Measurements from ENCODE around the gene SENP6.
"Not testable (repeated sequence)": the region's sequence is repeated elsewhere in the genome, so short reads cannot be mapped to it uniquely, and the experiment has no call there.

Gene SENP6

GRCh38 chr6:75609639-75610590 is 8.2 kb downstream of the SENP6 start:
- no peak for DNase-seq

GRCh38 chr6:75611011-75611701 is 9.5 kb downstream of the SENP6 start:
- no peak for DNase-seq

- DNase-seq = no peak
Observed at GRCh38 chr6:75611702-75612375, 10.2 kb downstream of the SENP6 start.

GRCh38 chr6:75612434-75612833 is 10.8 kb downstream of the SENP6 start:
- no peak for DNase-seq

DNA sequence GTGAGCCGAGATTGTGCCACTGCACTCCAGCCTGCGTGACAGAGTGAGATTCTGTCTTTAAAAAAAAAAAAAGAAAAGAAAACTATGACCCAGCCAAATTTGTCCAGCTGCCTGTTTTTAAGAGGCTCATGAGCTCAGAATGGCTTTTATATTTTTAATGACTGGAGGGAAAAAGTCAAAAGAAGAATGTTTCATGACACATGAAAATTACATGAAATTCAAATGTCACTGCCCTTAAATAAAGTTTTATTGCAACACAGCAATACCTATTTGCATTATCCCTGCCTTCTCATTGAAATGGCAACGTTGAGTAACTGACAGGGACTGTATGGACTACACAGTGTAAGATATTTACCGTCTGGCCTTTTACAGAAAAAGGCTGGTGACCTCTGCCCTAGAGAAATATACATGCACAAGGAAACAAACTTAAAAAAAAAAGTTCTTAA is 11.4 kb downstream of the SENP6 start:
- no peak for DNase-seq

DNA sequence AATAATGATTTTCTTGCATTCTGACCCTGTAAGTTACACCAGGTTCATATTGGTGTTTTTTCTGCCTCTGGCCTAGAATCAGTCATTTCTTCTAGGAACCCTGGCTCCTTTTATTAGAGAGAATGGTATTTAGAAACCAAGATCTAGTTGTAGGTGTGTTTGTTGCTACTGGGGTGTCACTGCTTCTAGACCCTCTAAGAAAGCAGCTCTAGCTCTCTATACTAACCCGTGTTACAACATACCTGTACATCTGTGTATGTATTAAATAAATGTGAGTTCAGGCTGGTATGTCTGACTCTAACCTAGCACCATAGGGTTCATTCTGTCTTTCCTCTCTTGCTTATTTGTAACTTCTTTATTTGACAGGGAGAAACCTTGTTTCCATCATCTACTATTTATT is 16.8 kb downstream of the SENP6 start:
- DNase-seq = no peak

- DNase-seq = no peak
Observed at GRCh38 chr6:75619230-75619899, 17.7 kb downstream of the SENP6 start.

DNA sequence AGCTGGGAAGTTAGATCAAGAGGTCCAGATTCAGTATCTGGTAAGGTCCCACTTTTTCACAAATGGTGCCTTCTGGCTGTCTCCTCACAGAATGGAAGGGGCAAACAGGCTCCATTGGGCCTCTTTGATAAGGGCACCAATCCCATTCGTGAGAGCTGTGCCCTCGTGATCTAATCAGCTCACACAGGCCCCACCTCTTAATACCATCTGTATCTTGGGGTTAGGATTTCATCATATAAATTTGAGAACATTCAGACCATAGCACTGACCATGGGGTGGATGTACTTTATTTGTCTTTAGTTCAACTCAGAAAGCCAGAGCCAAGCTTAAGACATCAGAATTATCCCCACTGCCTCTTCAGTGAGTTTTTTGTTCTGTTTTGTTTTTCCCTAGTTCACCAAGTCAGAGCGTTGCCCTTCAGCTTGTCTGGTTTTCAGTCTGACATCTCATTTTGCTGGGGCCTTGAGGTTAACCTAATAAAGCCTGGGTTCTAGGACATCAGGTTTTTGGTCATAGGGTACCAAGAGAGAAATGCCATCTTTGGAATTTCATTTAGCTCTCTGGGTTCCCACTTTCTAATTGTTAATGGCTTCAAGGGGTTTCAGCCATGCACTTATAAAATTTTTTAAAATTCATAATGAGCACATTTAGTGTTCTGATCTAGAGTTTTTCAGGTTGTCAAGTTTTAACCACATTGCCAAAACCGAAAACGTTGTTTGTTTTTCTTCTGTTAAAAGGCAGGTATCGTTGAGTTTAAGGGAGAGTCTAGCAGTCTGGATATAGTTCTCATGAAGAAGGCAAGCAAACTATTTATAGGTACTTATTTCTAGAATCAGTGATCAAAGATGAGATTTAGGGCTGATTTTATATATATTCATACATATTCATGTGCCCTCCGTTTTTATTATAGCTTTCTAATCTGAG is 19.0 kb downstream of the SENP6 start:
- no peak for DNase-seq

DNA sequence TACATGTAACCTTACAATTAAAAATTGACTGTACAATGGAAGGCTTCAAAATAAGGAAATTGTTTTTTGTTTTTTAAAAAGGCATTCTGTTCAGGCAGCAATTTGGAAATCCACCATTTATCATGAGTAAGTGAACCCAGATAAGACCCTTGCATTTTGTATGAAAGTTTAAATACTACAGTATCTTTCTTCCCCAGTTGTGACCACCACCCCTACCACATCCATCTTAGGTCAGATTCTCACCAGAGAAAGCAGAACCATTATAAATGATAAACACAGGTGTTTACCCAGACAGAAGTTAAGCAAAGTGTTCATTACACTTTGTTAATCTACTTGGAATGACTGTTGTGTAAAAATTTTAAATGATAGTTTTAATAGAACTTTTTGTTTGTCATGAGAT is 20.2 kb downstream of the SENP6 start:
- no peak for DNase-seq

- no peak for DNase-seq
Observed at GRCh38 chr6:75623491-75623890, 21.8 kb downstream of the SENP6 start.

DNA sequence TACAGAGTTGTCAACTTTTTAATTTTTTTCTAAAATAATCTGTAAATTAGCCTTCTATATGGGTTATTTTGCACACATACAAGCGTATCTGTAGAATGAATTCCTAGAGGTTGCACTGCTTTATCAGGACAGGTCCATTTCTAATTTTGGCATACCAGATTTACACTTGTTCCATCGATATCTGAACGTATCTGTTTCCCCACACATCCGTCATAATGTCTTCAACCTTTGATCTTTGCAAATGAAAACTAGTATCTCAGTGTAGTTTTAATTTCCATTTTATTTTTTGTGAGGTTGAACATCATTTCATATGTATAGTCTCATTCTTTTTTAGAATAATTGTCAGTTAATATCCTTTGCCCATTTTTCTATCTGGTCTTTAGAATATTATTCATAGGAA is 22.7 kb downstream of the SENP6 start:
- no peak for DNase-seq

- no peak for DNase-seq
Observed at GRCh38 chr6:75624988-75625387, 23.3 kb downstream of the SENP6 start.

- no peak for DNase-seq
Observed at GRCh38 chr6:75626561-75626960, 24.9 kb downstream of the SENP6 start.

- not testable (repeated sequence) for DNase-seq
Observed at GRCh38 chr6:75627708-75628107, 26.0 kb downstream of the SENP6 start.

DNA sequence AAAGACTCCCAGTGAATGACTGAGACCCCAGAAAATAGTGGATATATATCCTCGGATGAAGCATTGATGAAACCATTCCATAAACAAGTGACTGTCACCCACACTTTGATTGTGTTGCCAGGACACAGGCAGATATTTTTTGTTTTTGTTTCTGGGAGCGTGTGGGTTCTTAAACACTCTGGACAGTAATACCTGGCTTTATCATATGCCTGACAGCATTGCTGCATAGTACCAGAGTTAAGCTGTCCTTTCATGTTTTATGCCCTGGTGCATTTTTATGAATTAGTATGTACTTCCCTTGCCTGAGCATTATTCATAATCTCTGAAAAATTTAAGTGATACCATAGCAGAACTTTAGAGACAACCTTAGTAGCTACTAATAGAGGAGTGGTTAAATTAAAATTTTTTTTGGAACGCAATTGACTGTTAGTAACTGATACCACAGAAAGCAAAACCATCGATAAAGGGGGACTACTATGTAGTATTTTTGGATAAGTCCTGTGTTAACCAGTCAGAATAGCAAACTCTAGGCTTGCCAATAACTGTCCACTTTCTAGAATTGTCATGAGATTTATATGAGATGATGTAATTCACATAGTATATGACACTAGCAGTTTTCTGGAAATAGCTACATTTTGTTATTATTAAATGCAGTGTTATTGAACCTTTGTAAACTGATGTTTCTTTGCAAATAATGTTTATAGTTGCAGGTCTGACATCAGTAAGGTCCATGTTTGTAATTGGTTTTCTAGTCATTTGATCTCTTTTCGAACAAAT is 30.4 kb downstream of the SENP6 start:
- DNase-seq = no peak

- DNase-seq = no peak
Observed at GRCh38 chr6:75633045-75633444, 31.4 kb downstream of the SENP6 start.

GRCh38 chr6:75642311-75642710 is 40.6 kb downstream of the SENP6 start:
- no peak for DNase-seq

- DNase-seq = no peak
Observed at GRCh38 chr6:75643173-75643572, 41.5 kb downstream of the SENP6 start.

DNA sequence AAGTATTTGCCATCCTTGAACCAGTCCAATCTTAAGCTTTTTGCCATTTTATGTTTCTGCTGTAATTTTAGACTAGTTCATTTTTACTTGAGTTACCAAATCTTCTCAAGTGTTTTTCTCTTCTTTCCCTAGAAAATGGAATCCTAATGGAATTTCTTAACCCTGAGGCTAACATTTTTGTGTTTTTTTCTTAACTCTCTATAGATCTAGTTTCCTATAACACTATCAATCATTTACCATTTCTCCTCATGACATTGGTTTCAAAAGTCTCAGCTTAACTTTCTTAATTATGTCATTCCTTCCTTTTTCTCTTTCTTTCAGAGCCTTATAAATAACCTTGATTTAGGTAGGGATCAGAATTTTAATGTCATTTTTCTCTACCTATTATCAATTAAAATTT is 54.8 kb downstream of the SENP6 start:
- no peak for DNase-seq

DNA sequence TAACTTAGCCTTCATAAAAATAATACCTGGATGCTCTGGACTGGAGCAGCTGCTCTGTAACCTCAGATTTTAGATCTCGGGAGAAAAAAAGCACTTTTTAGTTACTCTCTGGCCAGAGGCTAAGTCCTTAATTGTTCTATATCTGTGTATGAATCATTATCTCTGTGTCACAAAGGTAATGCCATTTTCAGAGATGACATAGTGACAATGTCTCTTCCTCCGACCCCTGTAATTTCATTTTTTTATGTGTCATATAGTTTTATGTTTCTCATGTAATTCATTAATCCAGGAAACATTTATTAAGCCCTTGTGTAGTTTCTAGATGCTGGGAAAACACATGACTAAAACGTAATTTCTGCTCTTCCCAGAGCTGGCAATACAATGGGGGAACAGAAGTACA is 55.6 kb downstream of the SENP6 start:
- DNase-seq = no peak

GRCh38 chr6:75666592-75666991 is 64.9 kb downstream of the SENP6 start:
- no peak for DNase-seq

Measured in effector CD4-positive, alpha-beta T cell (primary cell).